IgD-negative memory B cell (primary cell): ENCODE results near the gene TREM1. TPM values are rescaled to one million over a fixed set of nuclear protein-coding genes. Genes with fewer than 3 reads are reported as not detected.

Source experiments
- H3K27ac Mint-ChIP-seq, 3 donors: one replicate each; pipeline ENCODE4 v1.8.0; 2020 to 2022; ENCODE audit warnings: mild to moderate bottlenecking in 3 of 3, mixed read lengths in 3 of 3, moderate library complexity in 1 of 3
- H3K27me3 Mint-ChIP-seq: one replicate; pipeline ENCODE4 v1.8.0; 2021; ENCODE audit warnings: mixed read lengths
- H3K36me3 Mint-ChIP-seq: one replicate; pipeline ENCODE4 v1.8.0; 2020; ENCODE audit warnings: mild to moderate bottlenecking, mixed read lengths
- H3K4me1 Mint-ChIP-seq, 3 donors: one replicate each; pipeline ENCODE4 v1.8.0; 2020 to 2022; ENCODE audit warnings: mixed read lengths in 3 of 3, mild to moderate bottlenecking in 1 of 3
- H3K4me3 Mint-ChIP-seq, 4 donors: one replicate each; pipeline ENCODE4 v1.8.0; 2020 to 2022; ENCODE audit warnings: mild to moderate bottlenecking in 4 of 4, mixed read lengths in 4 of 4, moderate library complexity in 3 of 4
- H3K9me3 Mint-ChIP-seq, 3 donors: one replicate each; pipeline ENCODE4 v1.8.0; 2020 to 2021; ENCODE audit warnings: mixed read lengths in 3 of 3, mild to moderate bottlenecking in 1 of 3
- polyA plus RNA-seq: library from polyadenylated mRNA; unstranded; fragments of 300-500 nt; fragmentation: Illumina TruSeq; gene quantifications from one replicate; pipeline ENCODE4 v1.2.3, GENCODE V29; 2021

TREM1 gene
- polyA plus RNA-seq, result 0.58 TPM

GRCh38 chr6:41286544-41287346 is at the start of gene TREM1:
TREM1 (minus strand) TSS chr6:41286682; CDS start chr6:41286655, 27 bp downstream.
- peak within 1 kb of the TSS in 1 of 4 donors; percentile 74 for H3K4me3 Mint-ChIP-seq
- peaks cover 0 to 6% (median 0%) of the 10 kb centered on the region in 3 donors for H3K4me1 Mint-ChIP-seq
- H3K9me3 Mint-ChIP-seq, result peaks cover 0 to 4% (median 0%) of the 10 kb centered on the region in 3 donors
- H3K27me3 Mint-ChIP-seq, result peaks cover 2% of the 10 kb centered on the region
- H3K27ac Mint-ChIP-seq, result no peak within 1 kb of the TSS
- peaks cover 1% of the 10 kb centered on the region for H3K36me3 Mint-ChIP-seq

- Mint-ChIP-seq H3K27ac (peak overlapping the region; percentile 3 to 80 (median 73)), H3K4me3 (peak overlapping the region in 2 of 4 donors; percentile 11 to 47), H3K27me3 (no peaks in the 10 kb centered on the region), H3K4me1 (peaks cover 14 to 25% (median 20%) of the 10 kb centered on the region in 3 donors), H3K9me3 (no peaks in the 10 kb centered on the region), H3K36me3 (no peaks in the 10 kb centered on the region)
These were observed 49.5 kb upstream of the TREM1 start for GRCh38 chr6:41335943-41336342.

- Mint-ChIP-seq H3K9me3 (no peaks in the 10 kb centered on the region), H3K27ac (peak within 1 kb of the TSS; percentile 89 to 97 (median 96)), H3K36me3 (no peaks in the 10 kb centered on the region), H3K4me1 (peaks cover 14 to 25% (median 20%) of the 10 kb centered on the region in 3 donors), H3K27me3 (no peaks in the 10 kb centered on the region), H3K4me3 (peak within 1 kb of the TSS; percentile 38 to 91 (median 57))
These were observed 48.8 kb upstream of the TREM1 start, which contains the start of gene NCR2 for GRCh38 chr6:41335296-41335695. NCR2 (plus strand) TSS chr6:41335608; CDS start chr6:41335877, 269 bp downstream.

- Mint-ChIP-seq H3K4me1 (peaks cover 14 to 25% (median 20%) of the 10 kb centered on the region in 3 donors), H3K27ac (peak overlapping the region; percentile 89 to 97 (median 96)), H3K36me3 (no peaks in the 10 kb centered on the region), H3K9me3 (no peaks in the 10 kb centered on the region), H3K27me3 (no peaks in the 10 kb centered on the region), H3K4me3 (peak overlapping the region; percentile 38 to 91 (median 57))
These were observed 48.1 kb upstream of the TREM1 start for GRCh38 chr6:41334482-41335040.

GRCh38 chr6:41332842-41333736 is 46.6 kb upstream of the TREM1 start:
- H3K36me3 Mint-ChIP-seq, result no peaks in the 10 kb centered on the region
- H3K27me3 Mint-ChIP-seq, result peaks cover 7% of the 10 kb centered on the region
- peaks cover 14 to 25% (median 20%) of the 10 kb centered on the region in 3 donors for H3K4me1 Mint-ChIP-seq
- peak overlapping the region in 3 of 4 donors; percentile 38 to 91 (median 73) for H3K4me3 Mint-ChIP-seq
- no peaks in the 10 kb centered on the region for H3K9me3 Mint-ChIP-seq
- H3K27ac Mint-ChIP-seq, result peak overlapping the region; percentile 89 to 97 (median 96)

GRCh38 chr6:41332241-41332640 is 45.8 kb upstream of the TREM1 start:
- peaks cover 7% of the 10 kb centered on the region for H3K27me3 Mint-ChIP-seq
- H3K27ac Mint-ChIP-seq, result no peak overlapping the region
- peak overlapping the region in 1 of 4 donors; percentile 27 for H3K4me3 Mint-ChIP-seq
- peaks cover 14 to 25% (median 20%) of the 10 kb centered on the region in 3 donors for H3K4me1 Mint-ChIP-seq
- H3K9me3 Mint-ChIP-seq, result no peaks in the 10 kb centered on the region
- no peaks in the 10 kb centered on the region for H3K36me3 Mint-ChIP-seq

GRCh38 chr6:41331401-41332150 is 45.1 kb upstream of the TREM1 start:
- peak overlapping the region in 1 of 4 donors; percentile 44 for H3K4me3 Mint-ChIP-seq
- H3K9me3 Mint-ChIP-seq, result no peaks in the 10 kb centered on the region
- no peaks in the 10 kb centered on the region for H3K36me3 Mint-ChIP-seq
- peaks cover 14 to 24% (median 19%) of the 10 kb centered on the region in 3 donors for H3K4me1 Mint-ChIP-seq
- H3K27ac Mint-ChIP-seq, result peak overlapping the region in 2 of 3 donors; percentile 14 to 91
- peaks cover 7% of the 10 kb centered on the region for H3K27me3 Mint-ChIP-seq

- peaks cover 12% of the 10 kb centered on the region for H3K27me3 Mint-ChIP-seq
- H3K4me1 Mint-ChIP-seq, result peaks cover 0 to 6% (median 0%) of the 10 kb centered on the region in 3 donors
- no peaks in the 10 kb centered on the region for H3K9me3 Mint-ChIP-seq
- no peak overlapping the region for H3K4me3 Mint-ChIP-seq
- no peaks in the 10 kb centered on the region for H3K36me3 Mint-ChIP-seq
- H3K27ac Mint-ChIP-seq, result no peak overlapping the region
These were observed 40.7 kb upstream of the TREM1 start for GRCh38 chr6:41327177-41327576.

- no peaks in the 10 kb centered on the region for H3K9me3 Mint-ChIP-seq
- H3K27me3 Mint-ChIP-seq, result peaks cover 12% of the 10 kb centered on the region
- H3K36me3 Mint-ChIP-seq, result no peaks in the 10 kb centered on the region
- peak overlapping the region in 1 of 3 donors; percentile 3 for H3K27ac Mint-ChIP-seq
- no peak overlapping the region for H3K4me3 Mint-ChIP-seq
- no peaks in the 10 kb centered on the region for H3K4me1 Mint-ChIP-seq
These were observed 39.6 kb upstream of the TREM1 start for GRCh38 chr6:41326092-41326491.

- peaks cover 12% of the 10 kb centered on the region for H3K27me3 Mint-ChIP-seq
These were observed 39.1 kb upstream of the TREM1 start for GRCh38 chr6:41325446-41326066.

GRCh38 chr6:41321183-41321582 is 34.7 kb upstream of the TREM1 start:
- peaks cover 3% of the 10 kb centered on the region for H3K27me3 Mint-ChIP-seq
- H3K4me1 Mint-ChIP-seq, result peaks cover 5 to 10% (median 7%) of the 10 kb centered on the region in 3 donors
- no peaks in the 10 kb centered on the region for H3K9me3 Mint-ChIP-seq
- H3K4me3 Mint-ChIP-seq, result peak overlapping the region in 1 of 4 donors; percentile 38
- H3K36me3 Mint-ChIP-seq, result no peaks in the 10 kb centered on the region
- H3K27ac Mint-ChIP-seq, result no peak overlapping the region

More at GRCh38 chr6:41325446-41326066, 39.1 kb upstream of the TREM1 start:
- Mint-ChIP-seq H3K27ac (no peak overlapping the region), H3K4me1 (no peaks in the 10 kb centered on the region), H3K4me3 (no peak overlapping the region), H3K9me3 (no peaks in the 10 kb centered on the region), H3K36me3 (no peaks in the 10 kb centered on the region)

GRCh38 chr6:41318654-41319565 is 32.4 kb upstream of the TREM1 start:
- Mint-ChIP-seq H3K4me3 (peak overlapping the region; percentile 59 to 89 (median 82)), H3K36me3 (no peaks in the 10 kb centered on the region), H3K27me3 (peaks cover 4% of the 10 kb centered on the region), H3K27ac (peak overlapping the region; percentile 42 to 89 (median 44)), H3K9me3 (no peaks in the 10 kb centered on the region), H3K4me1 (peaks cover 8 to 24% (median 17%) of the 10 kb centered on the region in 3 donors)

GRCh38 chr6:41318261-41318653 is 31.8 kb upstream of the TREM1 start:
- Mint-ChIP-seq H3K36me3 (no peaks in the 10 kb centered on the region), H3K4me3 (peak overlapping the region in 3 of 4 donors; percentile 76 to 89 (median 88)), H3K27ac (peak overlapping the region in 1 of 3 donors; percentile 2), H3K4me1 (peaks cover 8 to 25% (median 18%) of the 10 kb centered on the region in 3 donors), H3K9me3 (no peaks in the 10 kb centered on the region), H3K27me3 (peaks cover 8% of the 10 kb centered on the region)
